NCI-H1105 (cell line): Measurements from ENCODE around the gene FAM111B.

Experiments used
- DNase-seq: peaks from one replicate; lab custom pipeline; 2025; lab: John Stamatoyannopoulos, UW

Gene FAM111B

GRCh38 chr11:59157433-59157832 is 50.4 kb downstream of the FAM111B start:
- DNase-seq, result no peak

DNA sequence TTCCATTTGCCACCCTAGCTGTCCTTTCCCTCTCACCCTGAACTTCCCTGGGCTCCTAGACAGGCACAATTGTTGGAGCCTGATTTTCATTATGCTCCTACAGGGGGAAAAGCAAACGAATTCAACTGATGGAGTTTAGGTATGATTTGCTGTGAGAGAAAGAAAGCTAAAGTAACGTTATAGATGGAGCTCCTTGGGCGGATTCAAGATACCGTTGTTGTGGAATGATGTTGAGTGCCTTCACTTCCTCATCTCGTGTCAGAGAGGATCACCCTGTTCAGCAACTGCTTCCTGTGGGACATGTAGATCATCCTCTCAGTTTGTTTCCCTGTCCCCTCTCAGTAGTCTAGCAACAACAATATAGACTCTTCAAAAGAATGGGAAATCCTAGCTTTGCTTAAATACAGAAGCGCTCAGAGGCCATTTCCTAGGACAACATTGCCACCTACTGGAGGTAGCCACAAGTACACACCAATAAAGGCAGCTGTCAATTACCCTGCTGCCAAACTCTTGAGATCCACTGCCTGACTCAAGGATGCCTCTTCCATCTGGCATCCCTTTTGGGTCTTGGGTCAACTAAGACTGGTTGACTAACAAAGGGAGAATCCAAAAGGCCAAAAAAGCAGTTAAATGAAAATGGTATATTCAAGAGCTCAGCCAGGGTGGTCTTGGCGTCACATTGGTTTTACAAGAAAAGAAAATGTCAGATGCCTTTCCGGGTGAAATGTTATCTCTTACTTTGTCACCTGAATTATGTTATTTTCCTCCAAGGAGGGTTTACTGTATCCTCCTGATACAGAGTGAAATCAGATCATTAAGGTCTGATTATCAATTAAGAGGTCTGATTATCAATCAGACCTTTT is 51.4 kb downstream of the FAM111B start:
- peak; percentile 67 for DNase-seq

DNA sequence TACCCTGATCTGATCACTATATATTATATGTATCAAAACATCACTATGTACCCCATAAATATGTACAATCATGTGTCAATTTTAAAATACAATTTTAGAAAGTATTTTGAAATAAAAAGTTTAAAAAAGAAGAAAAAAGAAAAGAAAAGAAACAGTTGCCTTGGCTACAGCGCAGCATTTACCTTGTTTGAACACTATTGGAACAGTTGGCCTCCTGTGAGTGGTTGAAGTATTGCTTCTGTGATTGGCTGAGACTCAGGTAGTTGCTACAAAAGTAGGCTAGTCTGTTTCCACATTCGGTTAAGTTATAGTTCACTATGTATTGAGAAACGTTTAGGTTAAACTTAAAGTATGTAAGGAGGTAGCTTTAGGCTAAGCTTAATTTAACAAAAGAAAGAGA is 57.0 kb downstream of the FAM111B start:
- DNase-seq, result no peak

DNA sequence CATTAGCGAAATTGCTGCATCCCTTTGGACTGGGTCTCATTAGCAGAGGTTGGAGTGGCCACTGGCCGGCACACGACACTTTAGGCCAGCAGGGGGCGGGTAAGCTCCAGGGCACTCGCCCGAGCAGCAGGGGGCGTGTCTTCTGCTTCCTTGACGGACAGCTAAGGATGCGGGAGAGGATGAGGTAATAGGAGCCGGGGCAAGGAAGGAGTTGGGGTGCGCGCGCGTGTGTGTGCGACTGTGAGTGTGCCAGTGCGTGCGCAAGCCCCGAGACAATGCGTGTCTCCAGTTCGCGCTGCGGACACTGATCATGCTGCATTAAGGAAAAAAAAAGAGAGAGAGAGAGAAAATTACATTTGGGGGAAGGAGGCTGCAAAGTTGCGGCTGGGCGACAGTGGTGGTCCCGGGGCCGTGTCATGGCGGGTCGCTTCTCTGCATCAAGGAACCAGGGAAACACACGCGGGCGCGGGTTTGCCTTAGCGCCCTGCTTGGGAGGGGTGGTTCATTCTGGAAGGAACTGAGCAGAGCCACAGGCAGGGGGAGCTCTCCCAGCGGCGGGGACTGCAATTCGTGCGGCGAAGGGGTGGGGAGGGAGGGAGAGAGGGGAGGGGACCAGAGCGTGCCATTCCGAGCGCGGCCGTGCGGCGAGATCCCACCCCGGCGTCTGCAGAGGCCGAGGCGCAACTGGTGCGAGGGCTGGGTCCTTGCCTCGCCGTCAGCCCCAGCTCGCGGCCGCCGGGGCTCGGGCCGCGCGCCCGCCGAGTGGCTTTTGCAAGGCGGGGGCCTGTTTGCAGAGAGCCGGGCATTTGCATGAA is 64.7 kb downstream of the FAM111B start, which contains the start of gene DTX4:
DTX4 (plus strand) TSS at position 625 of the 815 bp plus-strand sequence. CDS start 464 bp downstream, outside the sequence.
- peak; percentile 88 for DNase-seq

- DNase-seq, result no peak
Observed at GRCh38 chr11:59172345-59173079, 65.5 kb downstream of the FAM111B start.

DNA sequence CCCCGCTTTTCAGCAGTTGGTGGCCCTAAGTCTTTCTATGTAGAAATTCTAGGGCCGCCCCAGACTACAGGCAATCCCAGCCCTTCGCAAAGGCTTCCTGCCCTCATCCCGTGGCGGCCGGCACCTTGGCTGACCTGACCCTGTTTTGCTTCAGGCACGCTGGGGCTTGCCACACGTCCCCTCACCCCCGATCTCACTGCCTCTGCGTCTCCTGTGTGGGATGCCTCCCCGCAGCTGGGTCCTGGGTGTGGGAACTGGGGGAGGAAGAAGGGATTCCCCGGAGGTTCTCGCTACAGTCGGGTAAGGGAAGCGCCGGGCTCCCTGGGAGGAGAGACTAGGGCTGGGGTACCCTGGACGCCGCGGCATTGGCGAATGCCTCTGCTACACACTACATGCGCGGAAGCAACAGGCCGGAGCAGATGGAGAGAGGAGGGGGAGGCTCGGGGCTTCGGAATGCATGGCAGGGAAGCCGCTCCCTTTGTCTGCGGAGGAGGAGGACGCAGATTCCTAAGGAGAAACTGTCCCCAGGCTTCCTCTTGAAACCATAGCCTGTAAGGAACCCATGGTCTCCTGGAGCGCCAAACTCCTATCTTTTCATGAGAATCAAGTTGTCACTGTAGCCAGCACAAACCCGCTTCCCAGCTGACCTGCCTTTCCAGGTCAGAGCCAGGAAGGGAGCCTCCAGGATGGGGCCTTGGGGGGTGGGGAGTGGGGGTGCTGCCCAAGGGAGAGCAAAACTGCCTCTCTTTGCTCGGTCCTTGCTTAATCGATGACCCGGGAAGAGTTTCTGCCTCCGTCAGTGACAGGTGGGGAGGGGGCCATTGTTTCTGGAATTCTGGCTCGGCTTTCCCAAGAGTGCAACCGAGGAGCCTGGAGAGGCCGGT is 66.3 kb downstream of the FAM111B start:
- DNase-seq, result peak; percentile 9

DNA sequence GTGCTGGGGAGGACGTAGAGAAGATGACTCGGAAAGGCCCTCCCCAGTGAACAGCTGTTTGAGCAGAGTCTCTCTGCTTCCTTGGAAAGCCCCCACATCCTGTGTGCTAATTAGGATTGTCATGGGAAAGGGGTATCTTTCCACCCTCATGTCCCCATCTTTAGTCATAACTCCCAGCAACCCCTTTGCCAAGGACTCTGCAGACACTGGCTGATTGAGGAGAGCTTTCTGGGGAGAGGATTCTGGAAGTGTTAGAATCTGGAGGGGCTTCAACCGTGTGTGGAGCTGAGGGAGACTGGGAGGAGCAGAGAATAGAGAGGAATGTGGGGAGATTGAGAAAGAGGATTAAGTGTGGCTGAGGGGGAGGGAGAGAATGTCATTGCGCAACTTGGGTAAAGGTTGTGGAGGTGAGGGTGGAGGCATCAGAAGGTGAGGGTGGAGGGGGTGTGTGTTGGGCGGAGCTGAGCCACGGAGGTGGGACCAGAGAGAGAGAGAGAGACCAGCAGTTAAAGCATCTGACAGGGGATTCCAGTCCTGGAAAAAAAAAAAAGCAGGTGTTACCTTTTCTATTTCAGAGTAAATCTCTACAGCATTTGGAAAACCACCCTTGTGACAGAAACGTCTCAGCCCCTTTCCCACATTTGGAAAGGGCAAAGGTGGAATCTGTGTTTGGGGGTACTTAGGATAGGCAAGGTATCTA is 67.1 kb downstream of the FAM111B start:
- DNase-seq, result no peak

DNA sequence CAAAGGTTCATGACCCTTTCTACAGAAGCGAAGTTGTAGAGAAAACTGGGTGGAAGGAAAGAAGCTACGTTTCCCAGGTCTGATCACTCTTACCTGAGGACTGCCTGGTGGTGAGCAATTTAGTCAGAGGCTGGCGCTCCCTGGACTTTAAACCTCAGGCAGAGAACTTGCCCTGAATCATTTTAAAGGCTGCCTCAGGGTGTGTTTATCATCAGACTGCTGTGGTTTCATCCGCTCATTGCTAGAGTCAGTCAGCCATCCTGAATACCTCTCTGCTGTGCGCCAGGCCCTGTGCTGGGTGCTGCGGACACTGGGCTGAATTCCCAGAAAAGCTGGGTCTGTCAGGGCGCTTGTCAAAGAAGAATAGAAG is 67.6 kb downstream of the FAM111B start:
- no peak for DNase-seq

- no peak for DNase-seq
Observed at GRCh38 chr11:59175091-59175501, 68.1 kb downstream of the FAM111B start.

DNA sequence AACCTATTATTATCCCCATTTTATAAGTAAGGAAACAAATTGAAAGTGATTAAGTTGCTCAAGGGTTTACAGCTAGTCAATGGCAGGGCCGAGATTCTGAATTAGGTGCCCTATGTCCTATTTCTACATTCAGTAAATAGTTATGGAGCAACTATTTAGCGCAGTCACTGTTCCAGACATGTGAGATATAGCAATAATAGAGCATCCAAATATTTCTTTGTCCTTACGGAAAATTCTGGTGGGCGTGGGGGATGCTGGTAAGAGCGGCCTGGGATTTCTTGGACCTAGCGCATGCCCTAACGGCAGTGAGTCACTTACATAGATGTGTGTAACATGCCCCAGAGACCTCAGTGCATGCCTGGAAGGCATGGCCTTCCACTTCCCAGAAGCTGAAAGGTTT is 69.3 kb downstream of the FAM111B start:
- no peak for DNase-seq
